Measurements from ENCODE around the gene RAMP2. TPM values are rescaled to one million over a fixed set of nuclear protein-coding genes. Genes with fewer than 3 reads are reported as not detected.
A peak's percentile ranks its signal among the peaks of the same experiment; 100 is the strongest.
"Not testable (repeated sequence)": the region's sequence is repeated elsewhere in the genome, so short reads cannot be mapped to it uniquely, and the experiment has no call there.

Gene RAMP2
- total RNA-seq, 5 donors from 2014 or later (not counting 1 experiment from before 2014, with no cell fraction given): not detected

DNA sequence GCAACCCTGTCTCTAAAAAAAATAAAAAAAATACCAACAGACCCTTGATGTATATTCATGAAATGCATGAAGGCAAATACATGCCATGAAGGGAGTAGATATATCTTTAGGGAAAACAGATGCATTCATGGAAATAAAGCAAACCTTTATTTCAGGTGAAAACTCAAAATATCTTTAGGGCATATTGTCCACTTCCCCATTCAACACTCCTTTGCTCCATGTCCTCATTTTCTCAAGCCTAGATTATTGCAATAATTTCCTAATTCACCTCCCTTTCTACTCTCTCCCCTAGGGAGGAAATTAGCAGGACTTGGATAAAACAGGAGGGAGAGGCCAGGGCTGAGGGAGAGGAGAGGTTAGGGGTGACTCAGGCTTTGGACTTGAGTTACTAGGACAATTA, 6.5 kb downstream of the RAMP2 start:
- H3K9me3 ChIP-seq: no peaks in the 10 kb centered on the region
- DNase-seq (no peak), ATAC-seq (replicated peaks in 1 of 4) (no peak)
- Mint-ChIP-seq H3K9me3 (no peaks in the 10 kb centered on the region), H3K4me1 (peaks cover 8 to 10% (median 9%) of the 10 kb centered on the region in 3 donors), H3K36me3 (no peaks in the 10 kb centered on the region), H3K27me3 (peaks cover 36 to 38% of the 10 kb centered on the region in 2 donors), H3K4me3 (no peak overlapping the region), H3K27ac (no peak overlapping the region)
- peaks cover 0 to under 1% of the 10 kb centered on the region in 2 experiments for H3K4me1 ChIP-seq (ENCODE audit: control insufficient read depth in 1 of 2, extremely low read depth in 1 of 2, insufficient read depth in 2 of 2, low read length in 2 of 2)
- H3K27me3 ChIP-seq (replicated peaks in 1 of 2; ENCODE audit: control insufficient read depth in 2 of 2, extremely low read depth in 1 of 2, insufficient read depth in 2 of 2, low read length in 1 of 2): peaks cover under 1 to 41% of the 10 kb centered on the region in 2 experiments
- H3K36me3 ChIP-seq (ENCODE audit: control insufficient read depth in 2 of 2, extremely low read depth in 1 of 2, insufficient read depth in 1 of 2, low read length in 1 of 2): no peaks in the 10 kb centered on the region
- H3K27ac ChIP-seq (ENCODE audit: low read length): no peak overlapping the region
- ChIA-PET POLR2A (interaction anchor here in 1 of 2 donors (0.6 kb wide), 2 partner anchors 17 to 604 kb away, joined by 3 to 4 read pairs; no protein-coding TSS in a partner anchor), CTCF (interaction anchor here in 1 of 2 donors (0.6 kb wide), 1 partner anchor 59 kb away, joined by 3 read pairs; no protein-coding TSS in a partner anchor)
- H3K4me3 ChIP-seq (ENCODE audit: control insufficient read depth in 1 of 2, extremely low read depth in 1 of 2, low read length in 1 of 2): no peak overlapping the region

DNA sequence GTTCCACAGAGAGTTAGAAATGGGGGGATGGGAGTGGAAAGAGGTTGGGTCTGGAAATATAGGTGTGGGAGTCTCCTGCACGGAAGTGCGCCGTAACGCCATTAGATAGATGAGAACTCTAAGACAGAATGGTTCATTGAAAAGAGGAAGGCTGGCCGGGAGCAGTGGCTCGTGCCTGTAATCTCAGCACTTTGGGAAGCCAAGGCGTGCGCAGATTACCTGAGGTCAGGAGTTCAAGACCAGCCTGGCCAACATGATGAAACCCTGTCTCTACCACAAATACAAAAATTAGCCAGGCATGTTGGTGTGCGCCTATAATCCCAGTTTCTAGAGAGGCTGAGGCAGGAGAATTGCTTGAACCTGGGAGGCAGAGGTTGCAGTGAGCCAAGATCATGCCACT, 7.0 kb downstream of the RAMP2 start:
- Mint-ChIP-seq H3K27me3 (peaks cover 31 to 33% of the 10 kb centered on the region in 2 donors), H3K4me1 (peaks cover 10 to 13% (median 11%) of the 10 kb centered on the region in 3 donors)
- H3K36me3 ChIP-seq (ENCODE audit: control insufficient read depth in 2 of 2, extremely low read depth in 1 of 2, insufficient read depth in 1 of 2, low read length in 1 of 2); H3K27ac ChIP-seq (ENCODE audit: low read length); H3K4me1 ChIP-seq (ENCODE audit: control insufficient read depth in 1 of 2, extremely low read depth in 1 of 2, insufficient read depth in 2 of 2, low read length in 2 of 2); CTCF ChIA-PET; H3K27ac Mint-ChIP-seq; H3K4me3 Mint-ChIP-seq; H3K9me3 ChIP-seq; ATAC-seq (replicated peaks in 1 of 4); H3K4me3 ChIP-seq (ENCODE audit: control insufficient read depth in 1 of 2, extremely low read depth in 1 of 2, low read length in 1 of 2); H3K36me3 Mint-ChIP-seq; POLR2A ChIA-PET; H3K9me3 Mint-ChIP-seq; DNase-seq: not testable (repeated sequence)
- no CpG with 5 or more reads among the region's 9 CpGs for WGBS (ENCODE audit: insufficient coverage)
- H3K27me3 ChIP-seq (replicated peaks in 1 of 2; ENCODE audit: control insufficient read depth in 2 of 2, extremely low read depth in 1 of 2, insufficient read depth in 2 of 2, low read length in 1 of 2): peaks cover 0 to 37% of the 10 kb centered on the region in 2 experiments

DNA sequence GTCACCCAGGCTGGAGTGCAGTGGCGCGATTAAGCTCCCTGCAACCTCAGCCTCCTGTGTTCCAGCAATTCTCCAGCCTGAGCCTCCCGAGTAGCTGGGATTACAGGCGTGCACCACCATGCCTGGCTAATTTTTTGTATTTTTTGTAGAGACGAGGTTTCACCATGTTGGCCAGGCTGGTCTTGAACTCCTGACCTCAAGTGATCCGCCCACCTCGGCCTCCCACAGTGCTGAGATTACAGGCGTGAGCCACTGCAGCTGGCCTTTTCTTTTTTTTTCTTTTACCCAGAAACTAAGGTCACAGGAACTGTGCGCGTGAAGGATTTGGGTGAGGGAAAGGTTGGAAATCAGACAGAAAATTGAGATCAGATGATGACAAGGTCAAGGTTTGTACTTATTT, 8.9 kb downstream of the RAMP2 start:
- H3K27ac Mint-ChIP-seq; CTCF ChIA-PET; H3K9me3 ChIP-seq; H3K36me3 Mint-ChIP-seq; H3K9me3 Mint-ChIP-seq; H3K4me3 Mint-ChIP-seq; H3K36me3 ChIP-seq (ENCODE audit: control insufficient read depth in 2 of 2, extremely low read depth in 1 of 2, insufficient read depth in 1 of 2, low read length in 1 of 2); ATAC-seq (replicated peaks in 1 of 4); DNase-seq; H3K4me3 ChIP-seq (ENCODE audit: control insufficient read depth in 1 of 2, extremely low read depth in 1 of 2, low read length in 1 of 2); H3K27ac ChIP-seq (ENCODE audit: low read length); POLR2A ChIA-PET: not testable (repeated sequence)
- peaks cover 25 to 29% (median 25%) of the 10 kb centered on the region in 3 donors for H3K4me1 Mint-ChIP-seq
- Histone ChIP-seq H3K27me3 (replicated peaks in 1 of 2; ENCODE audit: control insufficient read depth in 2 of 2, extremely low read depth in 1 of 2, insufficient read depth in 2 of 2, low read length in 1 of 2) (peaks cover 0 to 23% of the 10 kb centered on the region in 2 experiments), H3K4me1 (ENCODE audit: control insufficient read depth in 1 of 2, extremely low read depth in 1 of 2, insufficient read depth in 2 of 2, low read length in 2 of 2) (peaks cover 2 to 18% of the 10 kb centered on the region in 2 experiments)
- peaks cover 18 to 19% of the 10 kb centered on the region in 2 donors for H3K27me3 Mint-ChIP-seq
- WGBS (ENCODE audit: insufficient coverage): no CpG with 5 or more reads among the region's 10 CpGs

DNA sequence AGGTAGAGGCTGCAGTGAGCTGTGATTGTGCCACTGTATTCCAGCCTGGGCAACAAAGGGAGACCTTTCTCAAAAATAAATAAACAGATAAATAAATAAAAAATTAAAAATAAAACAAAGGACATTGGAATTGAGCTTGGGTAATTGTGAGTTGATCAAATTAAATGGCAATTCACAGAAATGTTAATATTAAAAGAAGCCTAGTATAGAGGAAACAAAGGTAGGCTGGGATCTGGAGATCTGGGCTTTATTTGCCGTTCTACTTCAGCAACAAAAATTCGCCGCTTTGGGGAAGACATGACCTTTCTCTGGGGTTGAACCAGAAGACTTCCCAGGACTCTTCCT, 11.9 kb downstream of the RAMP2 start:
- ChIA-PET CTCF (interaction anchor here (0.6 to 2.3 kb wide), 5 partner anchors 9 to 1557 kb away, joined by 3 to 10 read pairs (median 6); partner anchors contain the start of genes BECN1 (in 1 of the 2) and RPL27 (in 1 of the 2)), POLR2A (interaction anchor here in 1 of 2 donors (0.7 kb wide), 1 partner anchor 34 kb away, joined by 3 read pairs; no protein-coding TSS in a partner anchor)
- Mint-ChIP-seq H3K4me3 (peak overlapping the region; percentile 98 to 99 (median 98)), H3K27ac (peak overlapping the region; percentile 97 to 98), H3K9me3 (no peaks in the 10 kb centered on the region), H3K27me3 (peaks cover 5 to 6% of the 10 kb centered on the region in 2 donors), H3K36me3 (peaks cover 18% of the 10 kb centered on the region), H3K4me1 (peaks cover 25 to 31% (median 29%) of the 10 kb centered on the region in 3 donors)
- Histone ChIP-seq H3K27me3 (replicated peaks in 1 of 2; ENCODE audit: control insufficient read depth in 2 of 2, extremely low read depth in 1 of 2, insufficient read depth in 2 of 2, low read length in 1 of 2) (peaks cover 0 to 2% of the 10 kb centered on the region in 2 experiments), H3K27ac (ENCODE audit: low read length) (peak overlapping the region; percentile 86), H3K4me1 (ENCODE audit: control insufficient read depth in 1 of 2, extremely low read depth in 1 of 2, insufficient read depth in 2 of 2, low read length in 2 of 2) (peaks cover 2 to 18% of the 10 kb centered on the region in 2 experiments), H3K9me3 (no peaks in the 10 kb centered on the region), H3K36me3 (ENCODE audit: control insufficient read depth in 2 of 2, extremely low read depth in 1 of 2, insufficient read depth in 1 of 2, low read length in 1 of 2) (peaks cover 12 to 22% of the 10 kb centered on the region in 2 donors), H3K4me3 (ENCODE audit: control insufficient read depth in 1 of 2, extremely low read depth in 1 of 2, low read length in 1 of 2) (peak overlapping the region; percentile 91 to 100)
- DNase-seq (no peak), ATAC-seq (replicated peaks in 1 of 4) (peak in 2 of 4 experiments; percentile 19 to 31)
- 0% methylated on average over 3 of the region's 3 CpGs for WGBS (ENCODE audit: insufficient coverage)

DNA sequence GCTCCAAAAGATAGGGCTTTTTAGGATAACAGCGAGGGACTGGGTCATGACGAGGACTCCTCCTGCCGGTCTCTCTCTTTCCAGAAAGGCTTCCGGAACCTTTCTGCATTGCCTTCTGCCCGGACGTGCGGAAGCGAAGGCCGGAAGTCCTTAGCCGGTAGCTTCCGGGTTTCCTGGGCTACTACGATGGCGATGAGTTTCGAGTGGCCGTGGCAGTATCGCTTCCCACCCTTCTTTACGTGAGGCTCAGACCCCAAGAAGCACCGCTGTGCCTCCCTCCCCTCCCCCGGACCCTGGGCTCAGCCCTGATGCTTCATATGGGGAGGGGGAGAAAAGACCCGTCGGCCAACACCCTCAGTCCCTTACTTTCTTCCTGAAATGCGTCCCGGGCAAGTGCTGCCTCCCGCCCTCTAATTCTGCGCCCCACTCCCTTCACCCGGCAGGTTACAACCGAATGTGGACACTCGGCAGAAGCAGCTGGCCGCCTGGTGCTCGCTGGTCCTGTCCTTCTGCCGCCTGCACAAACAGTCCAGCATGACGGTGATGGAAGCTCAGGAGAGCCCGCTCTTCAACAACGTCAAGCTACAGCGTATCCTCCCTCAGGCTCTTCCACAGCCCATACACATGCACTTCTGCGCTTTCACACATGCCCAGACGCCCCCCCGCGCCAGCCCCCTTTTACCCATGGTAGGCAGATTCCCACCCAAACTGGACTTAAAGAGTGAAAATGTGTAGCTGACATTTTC, 12.4 kb downstream of the RAMP2 start, which contains the start of gene VPS25:
Gene VPS25, plus strand, starts transcription at position 160 of the 746 bp plus-strand sequence. Its CDS starts 27 bp downstream, at position 187.
- WGBS (ENCODE audit: insufficient coverage): under 1% methylated on average over 23 of the region's 39 CpGs
- Histone ChIP-seq H3K27me3 (replicated peaks in 1 of 2; ENCODE audit: control insufficient read depth in 2 of 2, extremely low read depth in 1 of 2, insufficient read depth in 2 of 2, low read length in 1 of 2) (no peaks in the 10 kb centered on the region), H3K36me3 (ENCODE audit: control insufficient read depth in 2 of 2, extremely low read depth in 1 of 2, insufficient read depth in 1 of 2, low read length in 1 of 2) (peaks cover 16 to 27% of the 10 kb centered on the region in 2 donors), H3K4me1 (ENCODE audit: control insufficient read depth in 1 of 2, extremely low read depth in 1 of 2, insufficient read depth in 2 of 2, low read length in 2 of 2) (peaks cover 2 to 18% of the 10 kb centered on the region in 2 experiments), H3K4me3 (ENCODE audit: control insufficient read depth in 1 of 2, extremely low read depth in 1 of 2, low read length in 1 of 2) (peak within 1 kb of the TSS; percentile 91 to 100), H3K9me3 (no peaks in the 10 kb centered on the region), H3K27ac (ENCODE audit: low read length) (peak within 1 kb of the TSS; percentile 86)
- DNase-seq (peak; percentile 53 to 86 (median 69)), ATAC-seq (replicated peaks in 1 of 4) (peak; percentile 96 to 99 (median 98))
- Mint-ChIP-seq H3K36me3 (peaks cover 24% of the 10 kb centered on the region), H3K4me3 (peak within 1 kb of the TSS; percentile 98 to 99 (median 98)), H3K9me3 (no peaks in the 10 kb centered on the region), H3K4me1 (peaks cover 25 to 31% (median 29%) of the 10 kb centered on the region in 3 donors), H3K27ac (peak within 1 kb of the TSS; percentile 97 to 98), H3K27me3 (peaks cover 0 to 2% of the 10 kb centered on the region in 2 donors)
- ChIA-PET CTCF (interaction anchor here (0.6 to 2.3 kb wide), 9 partner anchors 10 to 1557 kb away, joined by 3 to 10 read pairs (median 4); partner anchors contain the start of genes BECN1 (in 2 of the 2), BRCA1 (in 1 of the 2), DHX8 (in 1 of the 2) and RPL27 (in 1 of the 2)), POLR2A (interaction anchor here (0.6 to 0.9 kb wide), 4 partner anchors 35 to 1085 kb away, joined by 3 to 4 read pairs (median 3); partner anchors contain the start of genes BECN1 (in 1 of the 2) and TUBG1 (in 1 of the 2))
